ENCODE data around the gene TUBB6.

TUBB6 gene

DNA sequence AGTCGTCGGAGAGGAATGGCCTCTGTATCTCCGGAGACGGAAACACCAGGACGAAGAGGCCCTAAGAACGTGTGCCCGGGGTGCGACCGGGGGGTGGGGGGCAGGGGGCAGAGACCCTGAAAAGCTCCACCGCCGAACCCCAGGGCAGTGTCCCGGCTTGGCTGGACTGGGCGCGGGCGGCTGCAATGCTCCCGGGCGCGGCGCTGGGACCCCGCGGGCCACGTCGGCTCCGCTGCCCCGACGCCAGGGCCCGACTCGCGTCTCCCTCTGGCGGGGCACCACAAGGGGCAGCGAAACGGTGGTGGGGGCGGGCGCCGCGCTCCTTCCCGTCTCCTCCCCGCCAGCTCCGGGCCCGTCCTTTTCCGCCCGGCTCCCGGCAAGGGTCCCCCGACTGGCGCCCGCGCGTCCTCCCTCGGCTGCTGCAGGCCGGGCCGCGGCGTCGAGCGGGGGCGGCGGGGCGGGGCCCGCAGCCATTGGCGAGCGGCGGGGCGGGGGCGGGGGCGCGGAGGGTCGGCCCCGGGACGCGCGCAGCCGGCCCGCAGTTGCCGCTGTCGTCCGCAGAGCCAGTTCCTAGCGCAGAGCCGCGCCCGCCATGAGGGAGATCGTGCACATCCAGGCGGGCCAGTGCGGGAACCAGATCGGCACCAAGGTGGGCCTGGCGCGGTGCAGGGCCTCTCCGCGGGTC, at the start of gene TUBB6:
TUBB6 (plus strand) TSS at position 541 of the 685 bp plus-strand sequence; CDS start at position 593, 52 bp downstream.
- TF ChIP-seq GATA3 (IDR thresholded peaks at IDR 0.05; ENCODE audit: low read depth, low read length): no peak
- TF ChIP-seq GATA2 (IDR thresholded peaks at IDR 0.05; ENCODE audit: low read depth, low read length): no peak

DNA sequence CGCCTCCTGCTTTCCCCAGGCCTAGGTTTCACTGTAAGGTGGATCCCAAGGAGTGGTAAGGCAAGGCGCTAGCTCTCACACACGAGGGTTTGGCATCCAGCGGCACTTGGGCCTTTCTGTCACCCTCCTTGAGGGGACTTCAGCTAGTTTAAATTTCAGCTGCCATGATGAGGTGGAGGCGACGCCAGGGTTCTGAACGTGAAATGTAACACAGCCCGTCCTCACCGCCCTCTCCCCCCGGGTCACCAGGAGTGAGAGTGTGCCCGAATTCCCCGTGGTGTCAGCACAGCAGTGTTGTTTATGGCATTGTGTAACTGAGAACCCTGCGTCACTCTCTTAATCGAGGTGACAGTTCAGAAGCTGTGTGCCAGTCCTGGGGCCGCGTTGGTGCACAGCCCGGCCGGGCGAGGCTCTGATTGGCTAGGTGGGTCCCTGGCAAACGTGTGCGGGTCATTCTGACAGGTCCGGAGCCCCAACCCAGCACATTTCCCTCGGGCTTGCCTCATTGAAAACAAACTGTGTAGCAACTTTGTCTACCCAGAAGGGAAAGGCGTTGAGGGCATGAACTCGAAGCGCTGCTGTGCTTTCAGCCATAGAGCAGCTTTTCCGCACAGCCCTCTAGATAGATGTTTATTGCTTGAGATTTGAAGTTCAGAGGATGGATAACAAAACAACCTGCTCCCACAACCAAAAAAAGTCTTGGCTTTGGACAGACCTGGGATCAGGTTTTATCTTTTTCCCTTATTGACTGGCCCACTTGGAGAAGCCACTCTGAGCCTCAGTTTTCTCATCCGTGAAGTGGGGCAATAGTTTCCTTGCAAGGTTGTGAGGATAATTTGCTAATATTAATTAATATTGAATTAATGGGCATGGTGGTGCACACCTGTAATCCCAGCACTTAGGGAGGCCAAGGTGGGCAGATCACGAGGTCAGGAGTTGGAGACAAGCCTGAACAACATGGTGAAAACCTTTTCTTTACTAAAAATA, 49.0 kb upstream of the TUBB6 start:
- TF ChIP-seq GATA2 (IDR thresholded peaks at IDR 0.05; ENCODE audit: low read depth, low read length) (no peak), GATA3 (IDR thresholded peaks at IDR 0.05; ENCODE audit: low read depth, low read length) (no peak)

DNA sequence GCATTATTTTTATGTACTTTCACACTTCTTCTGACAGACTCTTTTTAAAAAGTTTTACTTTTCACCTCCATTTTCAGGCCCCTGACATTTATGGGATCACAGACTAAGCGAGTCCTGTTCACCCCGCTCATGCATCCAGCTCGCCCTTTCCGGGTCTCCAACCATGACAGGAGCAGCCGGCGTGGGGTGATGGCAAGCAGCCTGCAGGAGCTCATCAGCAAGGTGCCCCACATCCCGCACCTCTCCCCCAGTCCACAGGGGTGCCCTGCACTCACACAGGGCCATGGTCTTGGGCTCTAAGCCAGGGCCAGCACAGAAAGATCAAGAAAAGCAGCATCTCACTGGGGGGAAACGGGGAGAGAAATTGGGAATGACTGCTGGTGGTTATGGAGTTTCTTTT, 45.3 kb upstream of the TUBB6 start:
- TF ChIP-seq GATA3 (IDR thresholded peaks at IDR 0.05; ENCODE audit: low read depth, low read length): no peak
- no peak for TF ChIP-seq GATA2 (IDR thresholded peaks at IDR 0.05; ENCODE audit: low read depth, low read length)

DNA sequence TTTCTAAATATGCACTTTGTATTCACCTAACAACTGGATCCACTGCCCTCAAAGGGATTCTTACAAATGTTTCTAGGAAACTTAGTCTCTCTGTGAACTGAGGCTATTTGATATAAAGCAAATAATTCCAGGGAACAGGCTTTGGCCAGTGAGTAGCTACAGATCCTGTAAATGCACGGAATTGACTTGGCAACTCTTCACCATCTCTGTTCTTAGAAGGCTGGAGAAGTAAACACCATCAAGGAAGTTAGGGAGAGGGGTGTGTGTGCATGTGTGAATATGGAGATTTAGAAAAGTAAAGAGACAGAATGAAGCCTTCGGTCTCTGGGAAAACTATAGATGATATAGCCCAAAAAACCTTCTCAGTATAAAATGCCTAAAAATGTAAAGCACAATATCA, 43.2 kb upstream of the TUBB6 start:
- TF ChIP-seq GATA2 (IDR thresholded peaks at IDR 0.05; ENCODE audit: low read depth, low read length) (no peak), GATA3 (IDR thresholded peaks at IDR 0.05; ENCODE audit: low read depth, low read length) (no peak)

DNA sequence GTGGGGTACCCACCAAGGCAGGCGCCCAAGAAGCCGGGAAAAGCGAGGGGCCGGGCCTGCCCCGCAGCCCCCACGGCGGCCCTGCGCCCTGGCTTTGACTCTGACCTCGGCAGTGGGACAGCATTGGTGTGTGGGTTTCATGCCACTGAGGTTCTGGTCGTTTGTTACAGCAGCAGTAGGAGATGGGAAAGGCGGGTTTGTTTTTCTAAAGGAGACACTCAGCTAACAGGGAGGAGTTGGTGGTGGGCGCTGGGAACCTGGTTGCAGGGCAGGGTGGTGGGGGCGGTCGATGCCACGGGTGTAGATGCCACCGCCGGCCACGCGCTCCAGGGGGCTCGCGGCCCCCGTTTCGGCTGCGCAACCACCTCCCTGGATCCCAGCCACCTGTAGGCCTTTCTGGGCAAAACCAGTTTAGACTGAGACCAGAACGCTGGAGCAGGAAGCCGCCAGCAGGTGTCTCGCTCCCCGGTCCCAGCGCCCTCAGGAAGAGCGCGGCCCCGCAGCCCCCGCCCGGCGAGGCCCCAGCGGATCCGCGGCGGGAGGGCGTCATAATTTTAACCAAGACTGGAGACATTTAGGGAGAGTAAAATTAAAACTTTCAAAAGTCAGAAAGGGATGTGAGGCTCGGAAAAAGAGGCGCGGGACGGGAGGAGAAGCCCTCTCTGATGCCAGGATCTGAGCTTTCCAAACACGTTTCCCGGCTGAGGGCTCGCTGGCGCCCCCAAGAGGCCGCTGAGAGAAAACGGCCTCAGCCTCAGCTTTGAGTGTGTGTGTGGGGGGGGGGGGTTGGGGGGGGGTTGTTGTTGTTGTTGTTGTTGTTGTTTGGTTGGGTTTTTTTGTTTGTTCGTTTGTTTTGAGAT, 36.4 kb upstream of the TUBB6 start:
- TF ChIP-seq GATA3 (IDR thresholded peaks at IDR 0.05; ENCODE audit: low read depth, low read length) (no peak), GATA2 (IDR thresholded peaks at IDR 0.05; ENCODE audit: low read depth, low read length) (no peak)

DNA sequence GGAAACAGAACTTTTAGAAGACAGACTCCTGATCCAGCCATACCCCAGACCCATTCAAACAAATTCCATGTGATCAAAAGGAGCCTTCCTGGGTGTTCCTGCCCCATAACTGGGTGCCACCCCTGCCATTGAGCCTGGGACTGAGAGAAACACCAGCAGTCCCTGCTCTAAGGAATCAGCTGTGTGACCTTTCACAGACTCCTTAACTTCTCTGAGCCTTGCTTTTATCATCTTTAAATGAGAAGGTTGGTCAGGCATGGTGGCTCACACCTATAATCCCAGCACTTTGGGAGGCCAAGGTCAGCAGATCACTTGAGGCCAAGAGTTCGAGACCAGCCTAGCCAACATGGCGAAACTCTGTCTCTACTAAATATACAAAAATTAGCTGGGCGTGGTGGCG, 33.2 kb upstream of the TUBB6 start:
- no peak for TF ChIP-seq GATA2 (IDR thresholded peaks at IDR 0.05; ENCODE audit: low read depth, low read length)
- TF ChIP-seq GATA3 (IDR thresholded peaks at IDR 0.05; ENCODE audit: low read depth, low read length): no peak

DNA sequence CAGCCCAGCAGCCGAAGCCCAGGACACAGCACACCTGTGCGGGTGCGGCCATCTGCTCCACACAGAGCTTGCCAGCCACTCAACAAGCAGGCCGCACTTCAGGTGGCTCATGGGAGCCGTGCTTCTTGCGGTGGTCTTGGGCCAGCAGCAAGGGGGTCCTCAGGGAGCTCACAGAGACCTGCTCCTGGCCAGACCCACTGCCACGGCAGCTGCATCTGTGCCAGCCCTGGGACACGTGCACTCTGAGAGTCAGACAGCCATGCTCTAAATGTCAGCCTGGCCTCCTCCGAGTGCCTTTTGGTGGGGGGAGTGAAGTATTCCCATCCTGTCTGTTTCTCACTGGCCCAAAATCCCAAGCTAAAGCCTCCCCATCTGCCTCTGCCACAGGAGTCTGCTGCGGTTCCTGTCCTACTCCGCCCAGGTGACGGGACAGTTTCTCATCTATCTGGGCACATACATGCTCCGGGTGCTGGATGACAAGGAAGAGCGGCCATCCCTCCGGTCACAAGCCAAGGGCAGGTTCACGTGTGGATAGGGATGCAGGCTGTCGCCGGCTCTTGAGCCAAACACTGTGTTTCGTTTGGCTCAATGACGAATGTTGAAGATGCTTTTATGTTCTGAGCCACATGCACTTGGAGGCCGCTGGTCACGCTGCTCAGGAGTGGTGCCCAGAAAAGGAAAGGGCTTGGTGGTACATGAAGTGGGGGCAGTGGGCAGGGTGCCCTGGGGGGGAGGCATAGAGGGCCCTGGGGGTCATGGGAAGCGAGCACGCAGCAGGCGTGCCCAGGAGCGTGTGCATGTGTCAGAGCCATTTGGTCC, 31.1 kb upstream of the TUBB6 start:
- TF ChIP-seq GATA2 (IDR thresholded peaks at IDR 0.05; ENCODE audit: low read depth, low read length): no peak
- TF ChIP-seq GATA3 (IDR thresholded peaks at IDR 0.05; ENCODE audit: low read depth, low read length): no peak

DNA sequence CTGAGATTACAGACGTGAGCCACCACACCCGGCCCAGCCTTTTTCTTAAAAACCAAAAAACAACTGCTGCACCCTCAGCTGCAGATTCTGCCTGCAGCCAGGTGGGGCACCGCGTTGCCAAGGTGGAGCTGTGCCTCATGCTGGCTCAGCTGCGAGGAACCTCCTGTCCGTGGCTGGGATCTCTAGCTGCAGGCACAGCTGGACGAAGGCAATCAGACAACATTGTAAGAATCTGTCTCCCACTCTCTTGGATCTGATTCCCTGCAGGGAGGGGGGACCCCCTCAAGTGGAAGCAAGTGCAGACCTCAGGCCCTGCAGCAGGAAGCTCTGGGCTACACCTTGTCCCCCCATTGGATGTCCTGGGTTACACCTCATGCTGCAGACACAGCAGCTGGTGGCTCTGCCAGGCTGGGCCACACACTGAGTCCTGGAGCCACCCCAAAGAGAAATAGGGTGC, 29.8 kb upstream of the TUBB6 start:
- TF ChIP-seq GATA3 (IDR thresholded peaks at IDR 0.05; ENCODE audit: low read depth, low read length) (no peak), GATA2 (IDR thresholded peaks at IDR 0.05; ENCODE audit: low read depth, low read length) (no peak)

DNA sequence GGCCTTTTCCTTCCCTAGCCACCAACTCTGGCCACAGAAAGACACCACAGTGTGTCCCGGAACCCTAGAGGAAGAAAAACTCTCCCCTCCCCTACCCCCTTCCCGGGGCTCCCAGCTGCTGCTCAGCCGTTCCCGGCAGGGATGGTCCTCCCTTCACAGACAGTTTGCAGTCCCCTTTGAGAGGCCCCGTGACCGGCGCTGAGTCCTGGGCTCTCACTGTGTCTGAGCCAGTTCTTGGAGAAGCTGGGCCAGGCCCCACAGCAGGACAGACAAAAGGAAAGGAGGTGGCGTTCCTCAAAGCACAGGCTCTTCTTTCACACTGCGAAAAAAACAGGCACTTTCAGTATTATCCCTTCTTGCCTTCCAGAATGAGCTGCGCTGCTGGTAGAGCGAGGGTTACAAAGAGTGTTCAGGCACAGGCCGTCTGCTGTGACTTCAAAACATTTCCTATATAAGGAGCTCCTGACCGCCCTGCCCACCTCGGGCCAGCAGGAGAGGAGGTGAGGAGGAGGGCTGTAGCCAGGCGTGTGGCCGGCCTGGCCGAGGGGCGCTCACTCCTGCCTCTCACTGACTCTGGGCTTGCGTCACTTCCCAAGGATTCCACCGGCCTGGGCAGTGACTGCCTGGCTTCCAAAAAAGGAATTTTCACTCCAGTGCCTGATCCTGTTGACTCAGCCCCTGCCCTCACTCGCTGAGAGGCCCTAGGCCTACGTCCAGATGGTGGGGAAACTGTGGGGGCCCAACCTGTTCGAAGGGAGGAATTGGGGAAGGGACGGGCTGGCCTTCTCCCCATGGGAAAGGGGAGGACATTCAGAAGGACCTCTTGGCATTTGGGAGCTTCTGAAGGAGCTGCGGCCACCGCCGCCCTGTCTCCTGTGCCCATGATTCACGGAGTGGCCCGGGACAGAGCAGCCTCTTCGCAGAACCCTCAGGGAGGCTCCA, 29.0 kb upstream of the TUBB6 start:
- TF ChIP-seq GATA3 (IDR thresholded peaks at IDR 0.05; ENCODE audit: low read depth, low read length): no peak
- TF ChIP-seq GATA2 (IDR thresholded peaks at IDR 0.05; ENCODE audit: low read depth, low read length): no peak

DNA sequence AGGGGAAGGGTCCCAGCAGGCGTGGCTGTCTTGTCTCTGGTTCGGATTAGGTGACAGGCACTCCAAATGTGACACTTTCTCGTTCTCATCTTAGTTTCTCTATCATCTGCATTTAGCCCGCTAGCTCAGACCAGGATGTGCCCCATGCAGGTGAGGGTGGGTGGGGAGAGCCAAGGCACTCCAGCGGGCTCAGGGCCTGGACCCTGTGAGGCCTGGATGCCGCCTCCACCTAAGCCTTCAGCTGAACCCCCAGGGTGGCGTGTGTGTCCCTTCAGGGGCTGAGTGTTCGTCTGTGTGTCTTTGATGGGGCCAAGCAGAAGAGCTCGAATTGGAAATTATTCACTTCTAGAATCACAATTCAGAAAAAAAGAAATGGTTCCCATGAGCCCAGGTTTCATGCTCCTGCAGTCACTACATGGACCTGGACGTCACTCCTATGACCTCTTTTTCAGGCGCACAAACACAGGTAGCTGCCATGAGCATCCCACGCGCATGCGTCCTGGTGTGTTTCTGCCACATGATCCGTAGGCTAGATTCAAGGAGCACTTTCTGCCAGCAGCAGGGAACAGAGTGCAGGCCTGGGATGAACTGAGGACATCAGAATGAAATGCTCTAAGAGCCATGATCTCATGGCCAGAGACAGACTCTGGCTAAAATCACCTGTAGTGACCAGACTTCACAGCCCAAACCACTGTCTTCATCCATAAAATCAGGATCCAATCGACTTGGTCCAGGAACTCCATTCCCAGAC, 28.1 kb upstream of the TUBB6 start:
- no peak for TF ChIP-seq GATA2 (IDR thresholded peaks at IDR 0.05; ENCODE audit: low read depth, low read length)
- no peak for TF ChIP-seq GATA3 (IDR thresholded peaks at IDR 0.05; ENCODE audit: low read depth, low read length)

DNA sequence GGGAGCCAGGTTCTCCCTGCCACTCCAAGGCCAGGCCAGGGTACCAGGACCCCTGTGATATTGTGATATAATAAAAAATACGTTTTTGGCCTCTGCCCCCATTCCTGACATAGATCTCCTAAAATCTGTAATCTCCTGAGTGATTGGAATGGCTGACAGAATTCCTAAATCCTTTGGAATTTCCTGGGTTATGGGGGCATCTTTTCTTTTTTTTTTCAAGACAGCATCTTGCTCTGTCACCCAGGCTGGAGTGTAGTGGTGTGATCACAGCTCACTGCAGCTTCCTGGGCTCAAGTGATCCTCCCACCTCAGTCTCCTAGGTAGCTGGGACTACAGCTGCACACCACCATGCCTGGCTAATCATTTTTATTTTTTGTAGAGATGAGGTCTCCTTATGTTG, 26.2 kb upstream of the TUBB6 start:
- TF ChIP-seq GATA2 (IDR thresholded peaks at IDR 0.05; ENCODE audit: low read depth, low read length) (no peak), GATA3 (IDR thresholded peaks at IDR 0.05; ENCODE audit: low read depth, low read length) (no peak)

All from SH-SY5Y (cell line).